GM19455 (cell line): ENCODE measurements around the gene NUP205.

Experiments used
- ATAC-seq: cut with Tn5 transposase; IDR thresholded peaks from one replicate; pipeline ENCODE4 v1.9.1; 2021; ENCODE audit not compliant: unreplicated experiment

The NUP205 gene

DNA sequence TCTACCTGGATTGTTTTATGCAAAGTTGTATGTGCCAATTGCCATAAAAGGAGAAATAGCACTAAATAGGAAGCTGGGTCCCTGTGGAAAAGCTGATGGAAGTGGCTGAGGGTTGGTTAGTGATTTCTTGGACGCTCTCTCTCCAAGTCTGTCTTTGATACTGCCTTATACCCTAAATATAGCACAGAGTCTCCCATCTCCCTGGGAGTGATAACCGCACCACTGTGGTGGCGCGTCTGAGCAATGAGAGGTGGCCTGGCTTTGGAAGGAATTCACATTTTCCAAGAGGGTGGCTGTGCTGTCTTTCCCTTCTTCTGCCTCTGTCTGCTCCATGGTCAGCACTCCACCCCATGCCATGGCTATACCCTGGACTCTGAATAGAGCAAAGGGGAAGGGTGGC is 135.8 kb downstream of the NUP205 start:
- no peak for ATAC-seq

DNA sequence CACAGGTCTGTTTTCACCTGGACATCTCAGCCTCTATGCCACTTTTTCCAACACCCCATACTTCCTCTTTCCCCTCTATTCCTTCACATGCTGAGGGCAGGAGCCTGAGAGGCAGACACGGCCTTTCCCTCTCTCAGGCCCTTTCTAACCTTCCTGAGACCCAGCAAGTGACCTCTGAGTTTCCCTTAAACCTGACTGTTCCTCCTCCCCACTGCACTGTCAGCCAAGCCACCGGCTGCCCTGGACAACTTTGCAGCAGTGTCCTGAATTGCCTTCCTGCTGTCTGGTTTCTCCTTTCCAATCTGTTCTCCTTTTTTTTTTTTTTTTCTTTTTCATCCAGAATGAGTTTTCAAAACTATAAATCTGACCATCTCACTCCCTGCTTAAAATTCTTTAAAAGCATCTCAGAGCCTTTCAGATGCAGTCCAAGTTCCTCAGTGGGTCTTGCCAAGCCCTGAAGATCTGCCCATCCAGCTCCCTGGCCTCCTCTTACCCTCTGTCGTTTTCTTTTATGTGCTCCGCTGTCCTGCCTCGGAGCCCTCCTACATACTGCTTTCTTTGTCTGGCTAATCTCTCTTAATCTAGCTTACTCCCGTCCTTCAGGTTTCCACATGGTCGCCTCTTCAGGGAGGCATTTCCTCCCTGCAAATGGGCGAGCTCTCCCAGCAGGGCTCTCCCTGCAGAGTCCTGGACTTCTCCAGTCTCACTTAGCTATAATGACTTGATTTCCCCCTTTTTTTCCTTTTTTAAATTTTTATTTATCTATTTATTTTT is 139.7 kb downstream of the NUP205 start:
- ATAC-seq = no peak
